T-cell (primary cell): ENCODE data around the gene AP2A2. TPM values are rescaled to one million over a fixed set of nuclear protein-coding genes. Genes with fewer than 3 reads are reported as not detected.
"Not testable (repeated sequence)": the region's sequence is repeated elsewhere in the genome, so short reads cannot be mapped to it uniquely, and the experiment has no call there.

Experiments
- ATAC-seq, 4 experiments: fragments of 200-7000 bp in 3 of 4; fragments of 150-1000 bp in 1 of 4; cut with Tn5 transposase; replicated peaks in 1 of 4; 1 replicate in 3 of 4; 2 replicates in 1 of 4; pipeline ENCODE4 v1.10.0; 2021; ENCODE audit warnings: moderate library complexity in 3 of 4, mild to moderate bottlenecking in 2 of 4, moderate number of reproducible peaks in 1 of 4
- CTCF ChIA-PET, 2 donors: fragments of 300-600 bp; sonication (Branson Sonifier 250); formaldehyde crosslinking; loops; one replicate each; lab custom pipeline; 2022; ENCODE audit warnings: antibody characterized with exemption in 2 of 2; lab: Charles Lee
- POLR2A ChIA-PET, 2 donors: fragments of 300-600 bp; sonication (Branson Sonifier 250); formaldehyde crosslinking; loops; one replicate each; lab custom pipeline; 2022; ENCODE audit warnings: antibody characterized with exemption in 2 of 2; lab: Charles Lee
- DNase-seq, 35 experiments: peaks; one replicate each; pipeline versions ENCODE4 v3.0.0 to v3.0.0-alpha.2; 2013 to 2023
- H3K27ac ChIP-seq: one replicate; pipeline ENCODE4 v1.5.1; 2013; ENCODE audit warnings: low read length
- H3K27me3 ChIP-seq, 2 experiments: replicated peaks in 1 of 2; 1 replicate in 1 of 2; 2 replicates in 1 of 2; pipeline versions ENCODE4 v1.6.1 to v1.7.0; 2013; ENCODE audit warnings: low read length in 1 of 2, mixed read lengths in 1 of 2; ENCODE audit not compliant: control insufficient read depth in 2 of 2, insufficient read depth in 2 of 2; ENCODE audit errors: extremely low read depth in 1 of 2
- H3K36me3 ChIP-seq, 2 donors: 1 replicate in 1 of 2; 2 replicates in 1 of 2; pipeline versions ENCODE4 v1.6.1 to v1.7.0; 2013; ENCODE audit warnings: low read length in 1 of 2; ENCODE audit not compliant: control insufficient read depth in 2 of 2, insufficient read depth in 1 of 2; ENCODE audit errors: extremely low read depth in 1 of 2
- H3K4me1 ChIP-seq, 2 experiments: 1 replicate in 1 of 2; 2 replicates in 1 of 2; pipeline versions ENCODE4 v1.6.1 to v1.7.0; 2013; ENCODE audit warnings: low read length in 2 of 2, mixed read lengths in 1 of 2; ENCODE audit not compliant: insufficient read depth in 2 of 2, control insufficient read depth in 1 of 2; ENCODE audit errors: extremely low read depth in 1 of 2
- H3K4me3 ChIP-seq, 2 donors: 1 replicate in 1 of 2; 2 replicates in 1 of 2; pipeline versions ENCODE4 v1.5.1 to v1.7.0; 2013; ENCODE audit warnings: mild to moderate bottlenecking in 2 of 2, low read length in 1 of 2, moderate library complexity in 1 of 2; ENCODE audit not compliant: control insufficient read depth in 1 of 2; ENCODE audit errors: extremely low read depth in 1 of 2
- H3K9me3 ChIP-seq: 2 replicates; pipeline ENCODE4 v1.7.0; 2013
- H3K27ac Mint-ChIP-seq, 2 donors: one replicate each; pipeline ENCODE4 v1.8.0; 2020 to 2021; ENCODE audit warnings: mild to moderate bottlenecking in 2 of 2, mixed read lengths in 2 of 2
- H3K27me3 Mint-ChIP-seq, 2 donors: one replicate each; pipeline ENCODE4 v1.8.0; 2021 to 2022; ENCODE audit warnings: mixed read lengths in 2 of 2
- H3K36me3 Mint-ChIP-seq: one replicate; pipeline ENCODE4 v1.8.0; 2021; ENCODE audit warnings: mixed read lengths
- H3K4me1 Mint-ChIP-seq, 3 donors: one replicate each; pipeline ENCODE4 v1.8.0; 2020 to 2022; ENCODE audit warnings: mixed read lengths in 3 of 3, mild to moderate bottlenecking in 1 of 3
- H3K4me3 Mint-ChIP-seq, 3 donors: one replicate each; pipeline ENCODE4 v1.8.0; 2020 to 2022; ENCODE audit warnings: mild to moderate bottlenecking in 3 of 3, mixed read lengths in 3 of 3, moderate library complexity in 3 of 3
- H3K9me3 Mint-ChIP-seq, 3 donors: one replicate each; pipeline ENCODE4 v1.8.0; 2020 to 2022; ENCODE audit warnings: mixed read lengths in 3 of 3
- WGBS: methylation state at CpG from one replicate; pipeline ENCODE4 v1.1.5; 2013; ENCODE audit warnings: missing lambda C conversion rate; ENCODE audit not compliant: insufficient coverage; 5-methylcytosine and 5-hydroxymethylcytosine counted together
- total RNA-seq, 35 experiments: library from RNA in 6 of 35; stranded (reverse) in 6 of 35; fragments of 120-200 nt in 1 of 35; gene quantifications; one replicate each; pipeline versions ENCODE4 v1.2.1 to v1.2.4 and lab custom pipeline; 2013 to 2026

AP2A2 gene
- total RNA-seq, 5 donors from 2014 or later (not counting 1 experiment from before 2014, with no cell fraction given) = 59.6 to 85.3 (median 70.8) TPM

GRCh38 chr11:1015064-1015463, 89.4 kb downstream of the AP2A2 start:
- ChIA-PET POLR2A (no interaction called here), CTCF (no interaction called here)
- 99% methylated on average over 7 of the region's 7 CpGs for WGBS
- Histone ChIP-seq H3K4me1 (peaks cover 0 to 14% of the 10 kb centered on the region in 2 experiments), H3K4me3 (no peak overlapping the region), H3K27me3 (no peaks in the 10 kb centered on the region), H3K36me3 (peaks cover 16 to 19% of the 10 kb centered on the region in 2 donors), H3K27ac (no peak overlapping the region), H3K9me3 (no peaks in the 10 kb centered on the region)
- no peak for DNase-seq
- Mint-ChIP-seq H3K4me1 (peaks cover 18 to 26% (median 26%) of the 10 kb centered on the region in 3 donors), H3K9me3 (peaks cover 0 to 7% (median 0%) of the 10 kb centered on the region in 3 donors), H3K27me3 (no peaks in the 10 kb centered on the region), H3K4me3 (no peak overlapping the region), H3K36me3 (peaks cover 25% of the 10 kb centered on the region), H3K27ac (no peak overlapping the region)
- no peak for ATAC-seq

- 92% methylated on average over 20 of the region's 20 CpGs for WGBS
- Mint-ChIP-seq H3K4me3 (no peak overlapping the region), H3K4me1 (peaks cover 18 to 26% (median 26%) of the 10 kb centered on the region in 3 donors), H3K9me3 (peaks cover 0 to 7% (median 0%) of the 10 kb centered on the region in 3 donors), H3K27me3 (no peaks in the 10 kb centered on the region), H3K36me3 (peaks cover 16% of the 10 kb centered on the region), H3K27ac (no peak overlapping the region)
- ATAC-seq (no peak), DNase-seq (no peak)
- CTCF ChIA-PET = no interaction called here
- POLR2A ChIA-PET = no interaction called here
- H3K4me1 ChIP-seq = peaks cover 0 to 14% of the 10 kb centered on the region in 2 experiments
- H3K4me3 ChIP-seq = no peak overlapping the region
- H3K27ac ChIP-seq = no peak overlapping the region
- peaks cover 10 to 12% of the 10 kb centered on the region in 2 donors for H3K36me3 ChIP-seq
- H3K9me3 ChIP-seq = no peaks in the 10 kb centered on the region
- no peaks in the 10 kb centered on the region for H3K27me3 ChIP-seq
Measured at GRCh38 chr11:1015826-1016545, 90.3 kb downstream of the AP2A2 start.

- H3K27me3 Mint-ChIP-seq, H3K9me3 Mint-ChIP-seq, H3K4me3 ChIP-seq, CTCF ChIA-PET, H3K4me3 Mint-ChIP-seq, H3K9me3 ChIP-seq, H3K27me3 ChIP-seq, H3K36me3 ChIP-seq, POLR2A ChIA-PET, ATAC-seq, H3K27ac ChIP-seq: not testable (repeated sequence)
- Mint-ChIP-seq H3K4me1 (peaks cover 18 to 26% (median 26%) of the 10 kb centered on the region in 3 donors), H3K36me3 (peaks cover 15% of the 10 kb centered on the region), H3K27ac (peak overlapping the region in 1 of 2 donors; percentile 4)
- peaks cover 0 to 14% of the 10 kb centered on the region in 2 experiments for H3K4me1 ChIP-seq
- 63% methylated on average over 7 of the region's 7 CpGs for whole genome bisulfite sequencing
- DNase-seq = peak in 2 of 35 experiments; percentile 3 to 6
Measured at GRCh38 chr11:1016610-1017126, 91.0 kb downstream of the AP2A2 start.

GRCh38 chr11:1017269-1018005, 91.8 kb downstream of the AP2A2 start:
- ChIA-PET POLR2A (no interaction called here), CTCF (no interaction called here)
- Mint-ChIP-seq H3K27me3 (no peaks in the 10 kb centered on the region), H3K9me3 (peaks cover 0 to 7% (median 0%) of the 10 kb centered on the region in 3 donors), H3K27ac (no peak overlapping the region), H3K4me3 (no peak overlapping the region), H3K4me1 (peaks cover 18 to 26% (median 26%) of the 10 kb centered on the region in 3 donors), H3K36me3 (peaks cover 13% of the 10 kb centered on the region)
- 81% methylated on average over 12 of the region's 12 CpGs for WGBS
- H3K36me3 ChIP-seq = peaks cover 0 to 2% of the 10 kb centered on the region in 2 donors
- H3K27me3 ChIP-seq = no peaks in the 10 kb centered on the region
- H3K4me3 ChIP-seq = no peak overlapping the region
- H3K9me3 ChIP-seq = no peaks in the 10 kb centered on the region
- DNase-seq = peak in 2 of 35 experiments; percentile 12
- no peak overlapping the region for H3K27ac ChIP-seq
- peak in 3 of 4 experiments; percentile 17 to 24 (median 20) for ATAC-seq
- H3K4me1 ChIP-seq = peaks cover 0 to 14% of the 10 kb centered on the region in 2 experiments

- ATAC-seq = no peak
- H3K36me3 Mint-ChIP-seq = peaks cover 18% of the 10 kb centered on the region
- H3K27me3 ChIP-seq = no peaks in the 10 kb centered on the region
- no peak overlapping the region for H3K27ac ChIP-seq
- peaks cover 0 to 2% of the 10 kb centered on the region in 2 donors for H3K36me3 ChIP-seq
- H3K4me1 Mint-ChIP-seq = peaks cover 18 to 26% (median 26%) of the 10 kb centered on the region in 3 donors
- H3K9me3 ChIP-seq = no peaks in the 10 kb centered on the region
- H3K27ac Mint-ChIP-seq = no peak overlapping the region
- H3K4me3 Mint-ChIP-seq = no peak overlapping the region
- peaks cover 0 to 7% (median 0%) of the 10 kb centered on the region in 3 donors for H3K9me3 Mint-ChIP-seq
- H3K4me3 ChIP-seq = no peak overlapping the region
- POLR2A ChIA-PET = no interaction called here
- CTCF ChIA-PET = no interaction called here
- no peaks in the 10 kb centered on the region for H3K27me3 Mint-ChIP-seq
- H3K4me1 ChIP-seq = peaks cover 0 to 14% of the 10 kb centered on the region in 2 experiments
- WGBS = 84% methylated on average over 9 of the region's 9 CpGs
- no peak for DNase-seq
Measured at GRCh38 chr11:1018091-1018490, 92.4 kb downstream of the AP2A2 start.

GRCh38 chr11:1019321-1019910, 93.7 kb downstream of the AP2A2 start:
- no peak for ATAC-seq
- no peak overlapping the region for H3K4me3 Mint-ChIP-seq
- 81% methylated on average over 21 of the region's 21 CpGs for WGBS
- peaks cover 18 to 26% (median 26%) of the 10 kb centered on the region in 3 donors for H3K4me1 Mint-ChIP-seq
- H3K36me3 ChIP-seq = peaks cover 0 to 2% of the 10 kb centered on the region in 2 donors
- ChIA-PET POLR2A (no interaction called here), CTCF (no interaction called here)
- no peak for DNase-seq
- H3K36me3 Mint-ChIP-seq = peaks cover 20% of the 10 kb centered on the region
- no peak overlapping the region for H3K27ac ChIP-seq
- H3K27me3 Mint-ChIP-seq = no peaks in the 10 kb centered on the region
- H3K27ac Mint-ChIP-seq = no peak overlapping the region
- H3K4me1 ChIP-seq = peaks cover 0 to 14% of the 10 kb centered on the region in 2 experiments
- no peaks in the 10 kb centered on the region for H3K27me3 ChIP-seq
- no peaks in the 10 kb centered on the region for H3K9me3 ChIP-seq
- peaks cover 0 to 7% (median 0%) of the 10 kb centered on the region in 3 donors for H3K9me3 Mint-ChIP-seq
- no peak overlapping the region for H3K4me3 ChIP-seq
